Stomach (tissue), 4 donors: ENCODE measurements around the gene TNS1.

Experiments used
- CTCF ChIP-seq, 7 experiments: fragments of 450-650 bp in 4 of 7; fragments of 200-600 bp in 3 of 7; sonication (generic) in 3 of 7; IDR thresholded peaks; one replicate each; pipeline ENCODE4 v1.5.1; 2016 to 2019; ENCODE audit warnings: antibody characterized with exemption in 7 of 7, control low read depth in 2 of 7, mild to moderate bottlenecking in 1 of 7
- EP300 ChIP-seq: sonication (generic); formaldehyde crosslinking; IDR thresholded peaks from one replicate; pipeline ENCODE4 v1.6.1; 2017; ENCODE audit warnings: antibody characterized with exemption

- TF ChIP-seq EP300 (no peak), CTCF (IDR thresholded peaks at IDR 0.05) (no peak)
Observed at GRCh38 chr2:217787160-217787877, 215.5 kb downstream of the TNS1 start.
